Right lobe of liver (tissue), 4 donors: Measurements from ENCODE around the gene CCDC170.

ENCODE experiments used
- POLR2A ChIP-seq: fragments of 450-650 bp; IDR thresholded peaks from one replicate; pipeline ENCODE4 v1.6.1; 2017; ENCODE audit warnings: antibody characterized with exemption, mild to moderate bottlenecking
- TF ChIP-seq, protein P1 (sequence below), 4 donors: fragments of 200-600 bp in 3 of 4; fragments of 450-650 bp in 1 of 4; IDR thresholded peaks; one replicate each; pipeline versions ENCODE4 v1.5.1 to v1.8.0; 2016 to 2022; ENCODE audit warnings: antibody characterized with exemption in 4 of 4, mild to moderate bottlenecking in 2 of 4
- donor health status: DM: no; HTN: no; CAD: no.
- donor health status: DM: no; HTN: no; CAD: no.
- donor health status: DM: no; HTN: yes; CAD: no.

GRCh38 chr6:151577257-151577656 is 83.4 kb downstream of the CCDC170 start:
- TF ChIP-seq, protein P1, sequence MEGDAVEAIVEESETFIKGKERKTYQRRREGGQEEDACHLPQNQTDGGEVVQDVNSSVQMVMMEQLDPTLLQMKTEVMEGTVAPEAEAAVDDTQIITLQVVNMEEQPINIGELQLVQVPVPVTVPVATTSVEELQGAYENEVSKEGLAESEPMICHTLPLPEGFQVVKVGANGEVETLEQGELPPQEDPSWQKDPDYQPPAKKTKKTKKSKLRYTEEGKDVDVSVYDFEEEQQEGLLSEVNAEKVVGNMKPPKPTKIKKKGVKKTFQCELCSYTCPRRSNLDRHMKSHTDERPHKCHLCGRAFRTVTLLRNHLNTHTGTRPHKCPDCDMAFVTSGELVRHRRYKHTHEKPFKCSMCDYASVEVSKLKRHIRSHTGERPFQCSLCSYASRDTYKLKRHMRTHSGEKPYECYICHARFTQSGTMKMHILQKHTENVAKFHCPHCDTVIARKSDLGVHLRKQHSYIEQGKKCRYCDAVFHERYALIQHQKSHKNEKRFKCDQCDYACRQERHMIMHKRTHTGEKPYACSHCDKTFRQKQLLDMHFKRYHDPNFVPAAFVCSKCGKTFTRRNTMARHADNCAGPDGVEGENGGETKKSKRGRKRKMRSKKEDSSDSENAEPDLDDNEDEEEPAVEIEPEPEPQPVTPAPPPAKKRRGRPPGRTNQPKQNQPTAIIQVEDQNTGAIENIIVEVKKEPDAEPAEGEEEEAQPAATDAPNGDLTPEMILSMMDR (IDR thresholded peaks at IDR 0.05), result no peak
- no peak for TF ChIP-seq POLR2A
